IPS-NIHi7 (cell line): ENCODE measurements around the gene SP1.
"Not testable (repeated sequence)": the region's sequence is repeated elsewhere in the genome, so short reads cannot be mapped to it uniquely, and the experiment has no call there.

Experiments
- DNase-seq: peaks from one replicate; pipeline ENCODE4 v3.0.0; 2012; ENCODE audit warnings: mixed read lengths; ENCODE audit errors: extremely low spot score

The SP1 gene

GRCh38 chr12:53380104-53380793 is at the start of gene SP1:
TSS of gene SP1 (plus strand) at chr12:53380176. CDS start at chr12:53380292, 116 bp downstream.
- DNase-seq = peak; percentile 84

- no peak for DNase-seq
Observed at GRCh38 chr12:53330671-53331070, 49.3 kb upstream of the SP1 start.

- not testable (repeated sequence) for DNase-seq
Observed at GRCh38 chr12:53332339-53332738, 47.6 kb upstream of the SP1 start.

GRCh38 chr12:53332744-53333143 is 47.2 kb upstream of the SP1 start:
- no peak for DNase-seq

GRCh38 chr12:53333289-53333688 is 46.7 kb upstream of the SP1 start:
- DNase-seq = no peak

GRCh38 chr12:53333845-53334244 is 46.1 kb upstream of the SP1 start:
- DNase-seq = no peak

GRCh38 chr12:53334822-53335221 is 45.2 kb upstream of the SP1 start:
- no peak for DNase-seq

- DNase-seq = no peak
Observed at GRCh38 chr12:53336181-53336681, 43.7 kb upstream of the SP1 start, which contains the start of gene SP7. TSS of gene SP7 (minus strand) at chr12:53336354. CDS start at chr12:53335646, 708 bp downstream.

GRCh38 chr12:53338017-53338416 is 42.0 kb upstream of the SP1 start:
- DNase-seq = no peak

GRCh38 chr12:53338916-53339315 is 41.1 kb upstream of the SP1 start:
- no peak for DNase-seq

- no peak for DNase-seq
Observed at GRCh38 chr12:53340398-53340797, 39.6 kb upstream of the SP1 start.

GRCh38 chr12:53343449-53343848 is 36.5 kb upstream of the SP1 start:
- no peak for DNase-seq

GRCh38 chr12:53343969-53344368 is 36.0 kb upstream of the SP1 start:
- DNase-seq = no peak

GRCh38 chr12:53344487-53344823 is 35.5 kb upstream of the SP1 start:
- no peak for DNase-seq

GRCh38 chr12:53344824-53345485 is 35.0 kb upstream of the SP1 start:
- peak; percentile 69 for DNase-seq

GRCh38 chr12:53345486-53346188 is 34.3 kb upstream of the SP1 start:
- DNase-seq = no peak

GRCh38 chr12:53346491-53346890 is 33.5 kb upstream of the SP1 start:
- no peak for DNase-seq

GRCh38 chr12:53347905-53348304 is 32.1 kb upstream of the SP1 start:
- DNase-seq = no peak

- peak; percentile 79 for DNase-seq
Observed at GRCh38 chr12:53352331-53353256, 27.4 kb upstream of the SP1 start.

GRCh38 chr12:53353257-53353655 is 26.7 kb upstream of the SP1 start:
- DNase-seq = no peak

- no peak for DNase-seq
Observed at GRCh38 chr12:53355121-53355520, 24.9 kb upstream of the SP1 start.
